NCI-H2171 (cell line): Measurements from ENCODE around the gene TNFRSF14.
"Not testable (repeated sequence)": the region's sequence is repeated elsewhere in the genome, so short reads cannot be mapped to it uniquely, and the experiment has no call there.

Experiments
- DNase-seq: peaks from one replicate; lab custom pipeline; 2025; lab: John Stamatoyannopoulos, UW

The TNFRSF14 gene

DNA sequence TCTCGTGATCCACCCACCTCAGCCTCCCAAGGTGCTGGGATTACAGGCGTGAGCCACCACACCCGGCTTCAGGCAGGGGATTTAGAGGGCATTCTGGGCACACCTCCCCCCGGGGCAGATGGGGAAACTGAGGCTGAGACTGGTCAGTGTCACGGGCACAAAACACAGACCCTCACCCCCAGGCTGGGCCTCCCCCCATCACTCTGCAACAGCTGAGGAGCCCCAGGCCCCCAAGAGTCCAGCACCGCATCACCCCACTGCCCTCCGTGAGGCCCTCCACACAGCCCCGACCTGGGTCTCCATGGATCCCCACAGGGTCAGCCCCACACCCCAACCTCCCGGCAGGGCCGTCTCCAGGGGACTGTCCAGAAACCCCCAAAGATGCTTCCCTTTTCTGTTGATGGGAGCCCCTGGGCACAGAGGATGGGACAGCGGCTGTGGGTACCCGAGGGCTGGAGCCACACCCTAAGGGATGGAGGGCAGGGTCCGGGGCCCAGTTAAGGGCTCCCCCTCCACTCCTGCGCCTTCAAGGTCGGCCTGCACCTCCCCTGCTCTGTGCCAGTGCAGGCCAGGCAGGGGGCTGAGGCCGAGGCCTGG is 11.0 kb downstream of the TNFRSF14 start:
- no peak for DNase-seq

- not testable (repeated sequence) for DNase-seq
These were observed 12.1 kb downstream of the TNFRSF14 start for GRCh38 chr1:2568187-2568816.

GRCh38 chr1:2569060-2569459 is 12.9 kb downstream of the TNFRSF14 start:
- no peak for DNase-seq

DNA sequence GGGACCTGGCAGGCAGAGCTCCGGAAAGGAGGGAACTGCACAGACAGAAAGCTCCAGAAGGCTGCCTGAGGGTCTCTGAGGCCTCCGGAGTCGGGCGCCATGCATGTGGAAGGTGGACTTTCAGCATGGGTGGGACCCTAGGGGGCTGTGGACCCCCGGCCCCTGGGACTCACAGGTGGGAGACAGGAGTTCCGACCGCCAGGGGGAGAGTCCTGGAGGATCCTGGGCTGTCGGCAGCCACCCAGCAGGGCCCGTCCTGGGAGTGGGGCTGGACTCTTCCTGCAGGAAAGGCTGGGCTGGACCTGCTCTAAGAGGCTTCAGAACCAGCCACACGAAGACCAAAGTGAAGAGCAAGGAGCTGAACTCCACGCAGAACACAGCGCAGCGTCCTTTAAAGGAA is 13.5 kb downstream of the TNFRSF14 start:
- not testable (repeated sequence) for DNase-seq

- no peak for DNase-seq
These were observed 14.2 kb downstream of the TNFRSF14 start for GRCh38 chr1:2570332-2570731.

- DNase-seq, result no peak
These were observed 15.2 kb downstream of the TNFRSF14 start for GRCh38 chr1:2571348-2571747.

- no peak for DNase-seq
These were observed 17.2 kb downstream of the TNFRSF14 start for GRCh38 chr1:2573250-2573920.

DNA sequence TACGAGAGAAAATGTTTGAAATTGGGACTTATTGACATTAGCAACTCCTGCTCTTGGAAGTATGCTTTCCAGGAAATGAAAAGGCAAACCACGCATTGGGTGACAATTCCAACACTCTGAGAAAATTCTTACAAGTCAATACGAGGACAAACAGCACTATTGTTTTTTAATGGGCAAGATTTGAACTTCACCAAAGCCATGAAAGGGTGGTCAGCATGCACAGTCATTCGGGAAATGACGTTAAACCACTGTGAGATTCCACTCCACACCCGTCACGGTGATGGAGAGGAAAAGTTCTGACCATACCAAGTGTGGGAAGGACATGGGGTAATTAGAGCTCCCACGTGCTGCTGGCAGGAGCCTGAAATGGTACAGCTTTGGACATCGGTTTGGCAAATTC is 18.2 kb downstream of the TNFRSF14 start:
- DNase-seq, result no peak

DNA sequence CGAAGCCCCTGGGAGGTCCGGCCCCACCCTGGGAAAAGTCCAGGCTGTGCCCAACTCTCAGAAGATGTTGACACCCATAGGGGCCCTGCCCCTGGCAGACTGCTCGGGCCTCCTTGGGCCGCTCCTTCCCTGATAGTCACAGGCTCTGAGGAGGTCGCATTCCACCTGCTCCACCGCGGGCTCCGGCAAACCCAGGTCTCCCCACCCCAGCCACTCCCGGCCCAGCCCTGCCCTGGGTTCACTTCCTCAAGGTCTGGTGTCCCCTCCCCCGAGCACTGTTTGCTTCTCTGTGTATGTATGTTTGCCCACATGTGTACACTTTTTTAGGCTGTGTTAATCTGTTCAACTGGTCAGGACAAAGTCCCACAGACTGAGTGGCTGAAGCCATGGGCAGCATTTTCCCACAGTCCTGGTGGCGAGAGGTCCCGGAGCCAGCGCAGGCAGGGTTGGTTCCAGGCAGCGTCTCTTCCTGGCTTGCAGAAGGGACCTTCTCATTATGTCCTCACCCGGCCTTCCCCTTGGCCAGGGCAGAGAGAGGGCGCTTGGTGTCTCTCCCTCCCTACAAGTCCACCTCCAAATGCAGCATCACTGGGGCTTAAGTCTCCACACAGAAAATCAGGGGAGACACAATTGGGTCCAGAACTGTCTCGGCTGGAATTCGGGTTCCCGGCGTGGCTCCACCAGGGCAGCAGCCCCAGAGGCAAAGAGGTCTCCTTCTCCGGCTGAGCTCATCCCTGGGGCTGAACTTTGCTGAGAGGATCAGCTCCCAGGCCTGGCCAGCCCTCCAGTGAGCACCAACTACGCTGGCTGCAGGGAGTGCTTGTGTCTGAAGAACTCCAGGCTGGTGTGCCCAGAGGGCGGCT is 19.9 kb downstream of the TNFRSF14 start:
- no peak for DNase-seq

DNA sequence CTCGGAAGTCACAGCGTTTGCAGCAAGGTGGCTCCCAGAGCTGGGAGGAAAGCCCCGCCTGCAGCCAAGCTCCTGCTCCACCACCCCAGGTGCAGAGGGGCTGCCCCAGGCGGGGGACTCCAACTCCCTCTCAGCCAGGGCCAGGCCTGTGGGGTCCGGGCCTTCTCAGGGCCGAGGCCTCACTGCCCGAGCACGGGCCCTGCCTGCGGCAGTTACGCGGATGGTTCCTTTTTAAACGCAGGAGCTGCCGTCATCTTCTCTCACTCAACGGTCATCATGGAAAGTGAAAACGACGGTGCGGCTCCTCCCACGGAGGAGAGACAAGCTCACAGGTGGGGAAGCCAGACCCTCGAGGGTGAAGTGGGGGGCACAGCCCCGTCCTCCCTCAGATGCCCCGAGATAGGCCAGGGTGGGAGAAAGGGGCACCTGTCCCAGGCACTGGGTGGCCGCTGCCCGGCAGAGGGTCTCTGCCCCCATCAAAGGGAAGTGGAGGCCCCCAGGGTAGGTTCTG is 21.4 kb downstream of the TNFRSF14 start:
- not testable (repeated sequence) for DNase-seq

GRCh38 chr1:2578758-2579118 is 22.6 kb downstream of the TNFRSF14 start:
- no peak for DNase-seq

GRCh38 chr1:2580691-2581090 is 24.5 kb downstream of the TNFRSF14 start:
- DNase-seq, result no peak

- no peak for DNase-seq
These were observed 26.2 kb downstream of the TNFRSF14 start for GRCh38 chr1:2582391-2582790.

GRCh38 chr1:2583331-2583791 is 27.2 kb downstream of the TNFRSF14 start:
- DNase-seq, result no peak

- peak; percentile 18 for DNase-seq
These were observed 27.7 kb downstream of the TNFRSF14 start for GRCh38 chr1:2583871-2584351.

DNA sequence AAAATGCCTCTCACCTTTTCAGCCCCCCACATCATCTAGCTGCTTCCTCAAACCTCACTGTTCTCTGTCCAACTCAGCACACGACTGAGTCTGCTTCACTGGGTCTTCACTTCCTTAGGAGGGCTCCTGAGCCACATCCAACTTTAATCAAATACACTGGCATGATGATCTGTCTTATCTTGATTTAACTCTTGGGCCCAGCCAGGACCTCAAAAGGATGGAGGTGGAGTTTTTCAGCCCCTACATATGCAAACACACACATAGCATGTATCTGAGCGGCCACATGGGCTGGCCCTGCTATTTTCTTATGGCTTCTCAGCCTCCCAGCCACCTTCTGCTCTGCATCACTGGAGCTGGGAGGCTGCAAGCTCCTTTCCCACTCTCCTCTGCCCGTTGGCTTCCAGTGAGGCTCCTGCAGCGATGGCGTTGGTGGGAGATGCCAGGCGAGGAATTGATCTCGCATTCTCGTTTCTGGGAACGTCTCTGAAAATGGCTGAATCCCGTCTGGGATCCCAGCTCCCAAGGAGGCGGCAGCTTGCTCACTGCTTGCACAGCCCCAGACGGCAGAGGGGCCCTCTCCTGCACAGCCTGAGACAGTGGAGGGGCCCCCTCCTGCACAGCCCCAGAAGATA is 28.6 kb downstream of the TNFRSF14 start:
- peak; percentile 69 for DNase-seq

DNA sequence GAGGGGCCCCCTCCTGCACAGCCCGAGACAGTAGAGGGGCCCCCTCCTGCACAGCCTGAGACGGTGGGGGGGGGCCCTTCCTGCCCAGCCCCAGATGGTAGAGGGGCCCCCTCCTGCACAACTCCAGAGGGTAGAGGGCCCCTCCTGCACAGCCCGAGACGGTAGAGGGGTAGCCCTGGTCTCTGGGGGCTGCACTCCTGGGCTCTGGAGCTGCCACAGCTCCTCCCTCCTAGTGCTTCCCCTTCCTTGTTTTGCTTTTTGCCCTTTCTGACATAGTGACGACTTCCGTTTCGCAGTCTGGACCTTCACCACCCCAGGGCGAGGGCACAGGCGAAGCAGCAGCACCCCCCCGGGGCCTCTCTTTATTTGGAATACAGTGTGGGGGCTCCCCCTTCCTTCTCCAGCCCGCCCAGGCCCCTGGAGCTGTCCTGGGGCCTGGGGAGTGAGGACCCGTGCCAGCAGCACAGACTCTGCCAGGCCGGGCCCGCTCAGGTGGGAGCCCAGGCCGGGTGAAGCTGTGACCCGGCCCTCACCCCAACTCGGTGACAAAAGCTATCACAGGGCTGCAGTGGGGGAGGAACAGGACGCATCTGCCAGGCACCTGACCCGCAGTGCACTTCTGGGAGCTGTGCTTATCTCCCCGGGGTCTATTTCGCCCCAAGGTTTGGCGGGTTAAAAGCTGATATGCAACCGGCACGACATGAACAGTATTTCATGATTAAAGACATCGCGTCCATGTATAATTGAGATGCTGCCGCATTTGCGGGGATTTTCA is 29.3 kb downstream of the TNFRSF14 start:
- DNase-seq, result peak; percentile 84

- DNase-seq, result peak; percentile 99
These were observed 30.2 kb downstream of the TNFRSF14 start, which contains the start of gene PRXL2B for GRCh38 chr1:2586154-2587070. TSS of gene PRXL2B (plus strand) at chr1:2586777. CDS start at chr1:2586886, 109 bp downstream.

DNA sequence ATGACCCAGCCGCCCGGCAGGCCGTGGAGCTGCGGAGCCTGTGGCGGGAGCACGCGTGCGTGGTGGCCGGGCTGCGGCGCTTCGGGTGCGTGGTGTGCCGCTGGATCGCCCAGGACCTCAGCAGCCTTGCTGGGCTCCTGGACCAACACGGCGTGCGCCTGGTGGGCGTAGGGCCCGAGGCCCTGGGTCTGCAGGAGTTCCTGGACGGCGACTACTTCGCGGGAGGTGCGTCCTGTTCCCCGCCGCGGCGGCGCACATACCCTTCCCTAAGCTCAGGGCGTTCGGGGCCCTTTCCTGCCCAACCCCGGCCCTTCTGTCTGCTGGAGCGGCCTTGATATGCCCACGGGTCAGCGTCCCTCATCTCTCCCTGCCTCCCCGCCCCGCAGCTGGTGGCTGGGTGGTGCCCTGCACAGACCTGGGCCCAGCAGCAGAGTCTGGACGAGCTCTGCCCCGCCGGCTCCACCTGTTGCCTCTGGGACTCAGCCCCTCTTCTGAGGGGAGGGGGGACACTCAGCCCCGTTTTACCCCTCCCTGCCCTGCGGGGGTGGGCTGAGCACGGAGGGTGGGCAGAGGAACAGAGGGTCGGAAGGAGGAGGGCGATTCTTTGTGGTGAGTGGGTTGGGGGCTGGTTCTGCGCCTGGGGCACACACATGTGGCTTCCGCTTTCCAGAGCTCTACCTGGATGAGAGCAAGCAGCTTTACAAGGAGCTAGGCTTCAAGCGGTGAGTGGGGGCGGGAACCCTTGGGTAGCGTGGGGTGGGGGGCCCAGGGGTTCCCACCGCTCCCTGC is 31.1 kb downstream of the TNFRSF14 start:
- no peak for DNase-seq
